Measurements from ENCODE around the gene MEIS3. TPM values are rescaled to one million over a fixed set of nuclear protein-coding genes. Genes with fewer than 3 reads are reported as not detected.

The MEIS3 gene
- total RNA-seq, 1 experiment from 2014 or later = 35.8 TPM

- H3K9me2 ChIP-seq (ENCODE audit: insufficient read depth) = no peaks in the 10 kb centered on the region
- H3K79me2 ChIP-seq (ENCODE audit: insufficient read depth, low read length) = no peaks in the 10 kb centered on the region
- BruUV-seq (replicated peaks) = no TSS peak
- TF ChIP-seq MAX (IDR thresholded peaks at IDR 0.05) (no peak), REST (IDR thresholded peaks at IDR 0.05; ENCODE audit: low read depth) (peak; percentile 47)
- H3K9ac ChIP-seq (ENCODE audit: low read length) = no peak overlapping the region
- H4K20me1 ChIP-seq (ENCODE audit: insufficient read depth) = no peaks in the 10 kb centered on the region
- no peaks in the 10 kb centered on the region for H3K9me3 ChIP-seq (ENCODE audit: control insufficient read depth in 1 of 2, insufficient read depth in 1 of 2, low read depth in 1 of 2, low read length in 2 of 2)
- intact Hi-C loops (cut with micrococcal nuclease) = no loop called here
- no peak overlapping the region for H2AFZ ChIP-seq (ENCODE audit: low read depth, low read length, poor library complexity, severe bottlenecking)
- DNase-seq (ENCODE audit: low read depth, low spot score) = no peak
- no peaks in the 10 kb centered on the region for H3K4me1 ChIP-seq (ENCODE audit: control insufficient read depth in 1 of 2, insufficient read depth in 2 of 2, low read length in 2 of 2)
- RAD21 ChIA-PET (ENCODE audit: low non-redundant PET in 1 of 2, low total read pairs in 2 of 2, uncharacterized antibody in 2 of 2, unreplicated experiment in 2 of 2) = no interaction called here
- H3K36me3 ChIP-seq (ENCODE audit: control insufficient read depth in 1 of 2, insufficient read depth in 2 of 2, low read length in 2 of 2) = no peaks in the 10 kb centered on the region
- H3K4me2 ChIP-seq (ENCODE audit: low read length) = no peak overlapping the region
- no peak overlapping the region for H3K4me3 ChIP-seq (replicated peaks in 1 of 2; ENCODE audit: low read depth in 1 of 2, low read length in 2 of 2)
- POLR2A ChIA-PET = no interaction called here
- no peaks in the 10 kb centered on the region for H3K27me3 ChIP-seq (ENCODE audit: insufficient read depth, low read length)
- no peak overlapping the region for H3K27ac ChIP-seq (ENCODE audit: low read depth, low read length)
- ATAC-seq = no peak; the same call in 1 of the 2 replicates
- CTCF ChIA-PET = no interaction called here
These were observed 12.5 kb downstream of the MEIS3 start for GRCh38 chr19:47406711-47407416.

- no peaks in the 10 kb centered on the region for H3K4me1 ChIP-seq (ENCODE audit: control insufficient read depth in 1 of 2, insufficient read depth in 2 of 2, low read length in 2 of 2)
- no peak overlapping the region for H3K4me2 ChIP-seq (ENCODE audit: low read length)
- BruUV-seq (replicated peaks) = TSS peak; percentile 29
These were observed 13.4 kb downstream of the MEIS3 start for GRCh38 chr19:47405854-47406417.

More at GRCh38 chr19:47405854-47406417, 13.4 kb downstream of the MEIS3 start:
- no peak for ATAC-seq
- H3K9ac ChIP-seq (ENCODE audit: low read length) = no peak overlapping the region
- no peak overlapping the region for H3K27ac ChIP-seq (ENCODE audit: low read depth, low read length)
- H3K27me3 ChIP-seq (ENCODE audit: insufficient read depth, low read length) = no peaks in the 10 kb centered on the region
- RAD21 ChIA-PET (ENCODE audit: low non-redundant PET in 1 of 2, low total read pairs in 2 of 2, uncharacterized antibody in 2 of 2, unreplicated experiment in 2 of 2) = no interaction called here
- DNase-seq (ENCODE audit: low read depth, low spot score) = no peak
- no peaks in the 10 kb centered on the region for H3K9me3 ChIP-seq (ENCODE audit: control insufficient read depth in 1 of 2, insufficient read depth in 1 of 2, low read depth in 1 of 2, low read length in 2 of 2)
- no peaks in the 10 kb centered on the region for H3K79me2 ChIP-seq (ENCODE audit: insufficient read depth, low read length)
- POLR2A ChIA-PET = no interaction called here
- H3K9me2 ChIP-seq (ENCODE audit: insufficient read depth) = no peaks in the 10 kb centered on the region
- H2AFZ ChIP-seq (ENCODE audit: low read depth, low read length, poor library complexity, severe bottlenecking) = no peak overlapping the region
- no peaks in the 10 kb centered on the region for H3K36me3 ChIP-seq (ENCODE audit: control insufficient read depth in 1 of 2, insufficient read depth in 2 of 2, low read length in 2 of 2)
- CTCF ChIA-PET = no interaction called here
- TF ChIP-seq ZNF274 (IDR thresholded peaks at IDR 0.05; ENCODE audit: low read depth, low read length) (no peak), ATF3 (IDR thresholded peaks at IDR 0.05) (no peak), CEBPB (IDR thresholded peaks at IDR 0.05; ENCODE audit: low read depth) (no peak), CBX3 (IDR thresholded peaks at IDR 0.05; ENCODE audit: low read depth) (no peak), SRF (IDR thresholded peaks at IDR 0.05; ENCODE audit: low read depth) (no peak), ELF1 (IDR thresholded peaks at IDR 0.05; ENCODE audit: borderline replicate concordance, low read depth) (no peak), YY1 (IDR thresholded peaks at IDR 0.05; ENCODE audit: extremely low read depth, insufficient replicate concordance, low read depth, low read length) (no peak)
- H3K4me3 ChIP-seq (replicated peaks in 1 of 2; ENCODE audit: low read depth in 1 of 2, low read length in 2 of 2) = no peak overlapping the region
- no peaks in the 10 kb centered on the region for H4K20me1 ChIP-seq (ENCODE audit: insufficient read depth)
- intact Hi-C loops (cut with micrococcal nuclease) = no loop called here
